Type B pancreatic cell (in vitro differentiated cells): ENCODE data around the gene EPHA8. TPM values are rescaled to one million over a fixed set of nuclear protein-coding genes. Genes with fewer than 3 reads are reported as not detected.

Experiments
- DNase-seq: peaks from one replicate; pipeline ENCODE4 v3.0.0; 2021; ENCODE audit warnings: mixed read lengths; ENCODE audit not compliant: unreplicated experiment; ENCODE audit errors: extremely low spot score
- H3K27ac Mint-ChIP-seq: 2 replicates; pipeline ENCODE4 v1.8.0; 2021; ENCODE audit warnings: mild to moderate bottlenecking, mixed read lengths
- H3K27me3 Mint-ChIP-seq: 2 replicates; pipeline ENCODE4 v1.8.0; 2021; ENCODE audit warnings: mixed read lengths
- H3K36me3 Mint-ChIP-seq: 2 replicates; pipeline ENCODE4 v1.8.0; 2021; ENCODE audit warnings: mixed read lengths
- H3K4me1 Mint-ChIP-seq: one replicate; pipeline ENCODE4 v1.8.0; 2021; ENCODE audit warnings: mixed read lengths; ENCODE audit not compliant: unreplicated experiment
- H3K4me3 Mint-ChIP-seq: 2 replicates; pipeline ENCODE4 v1.8.0; 2021; ENCODE audit warnings: mild to moderate bottlenecking, mixed read lengths
- H3K9me3 Mint-ChIP-seq: 2 replicates; pipeline ENCODE4 v1.8.0; 2021; ENCODE audit warnings: mixed read lengths
- CTCF ChIP-seq: fragments of 200-600 bp; sonication (generic); conservative IDR thresholded peaks from 2 replicates; pipeline ENCODE4 v1.5.0; 2021; ENCODE audit warnings: antibody characterized with exemption, mild to moderate bottlenecking
- total RNA-seq: library from RNA; stranded (reverse); gene quantifications from 2 replicates; pipeline ENCODE4 v1.2.1, GENCODE V29; 2021; ENCODE audit warnings: low replicate concordance

Gene EPHA8
- total RNA-seq, 1 donor from 2014 or later: 0.46 TPM

- Mint-ChIP-seq H3K36me3 (no peaks in the 10 kb centered on the region), H3K4me3 (no peak overlapping the region)
These were observed 19.7 kb downstream of the EPHA8 start for GRCh38 chr1:22582661-22583635.

GRCh38 chr1:22584001-22584562, 20.8 kb downstream of the EPHA8 start:
- DNase-seq: no peak
- Mint-ChIP-seq H3K4me1 (peaks cover 7% of the 10 kb centered on the region), H3K9me3 (no peaks in the 10 kb centered on the region), H3K36me3 (no peaks in the 10 kb centered on the region), H3K27me3 (peaks cover 7% of the 10 kb centered on the region), H3K27ac (no peak overlapping the region), H3K4me3 (no peak overlapping the region)
- TF ChIP-seq CTCF: no peak

More at GRCh38 chr1:22582661-22583635, 19.7 kb downstream of the EPHA8 start:
- TF ChIP-seq CTCF: no peak
- DNase-seq: no peak
- Mint-ChIP-seq H3K27ac (no peak overlapping the region), H3K9me3 (no peaks in the 10 kb centered on the region), H3K4me1 (peaks cover 7% of the 10 kb centered on the region), H3K27me3 (peaks cover 7% of the 10 kb centered on the region)

GRCh38 chr1:22584970-22585369, 21.7 kb downstream of the EPHA8 start:
- H3K27ac Mint-ChIP-seq: no peak overlapping the region
- no peaks in the 10 kb centered on the region for H3K9me3 Mint-ChIP-seq
- peaks cover 7% of the 10 kb centered on the region for H3K4me1 Mint-ChIP-seq
- no peak for TF ChIP-seq CTCF
- H3K36me3 Mint-ChIP-seq: no peaks in the 10 kb centered on the region
- H3K4me3 Mint-ChIP-seq: no peak overlapping the region
- DNase-seq: no peak
- peaks cover 11% of the 10 kb centered on the region for H3K27me3 Mint-ChIP-seq

GRCh38 chr1:22585471-22585870, 22.2 kb downstream of the EPHA8 start:
- H3K27ac Mint-ChIP-seq: no peak overlapping the region

More at GRCh38 chr1:22585471-22585870, 22.2 kb downstream of the EPHA8 start:
- no peak for DNase-seq
- Mint-ChIP-seq H3K9me3 (no peaks in the 10 kb centered on the region), H3K4me3 (no peak overlapping the region), H3K36me3 (no peaks in the 10 kb centered on the region), H3K27me3 (peaks cover 16% of the 10 kb centered on the region), H3K4me1 (peaks cover 7% of the 10 kb centered on the region)
- TF ChIP-seq CTCF: no peak
